Measurements from ENCODE around the gene AHCYL1.

AHCYL1 gene

GRCh38 chr1:110032327-110032726, 47.8 kb downstream of the AHCYL1 start:
- DNase-seq: no peak
- Histone ChIP-seq H3K27me3 (no peaks in the 10 kb centered on the region), H3K36me3 (peaks cover 3% of the 10 kb centered on the region), H3K4me3 (ENCODE audit: low read depth, low read length) (no peak overlapping the region), H3K9me3 (no peaks in the 10 kb centered on the region), H3K4me1 (peaks cover 7% of the 10 kb centered on the region)
- no peak for TF ChIP-seq CTCF (IDR thresholded peaks at IDR 0.05; ENCODE audit: low read depth, low read length)

DNA sequence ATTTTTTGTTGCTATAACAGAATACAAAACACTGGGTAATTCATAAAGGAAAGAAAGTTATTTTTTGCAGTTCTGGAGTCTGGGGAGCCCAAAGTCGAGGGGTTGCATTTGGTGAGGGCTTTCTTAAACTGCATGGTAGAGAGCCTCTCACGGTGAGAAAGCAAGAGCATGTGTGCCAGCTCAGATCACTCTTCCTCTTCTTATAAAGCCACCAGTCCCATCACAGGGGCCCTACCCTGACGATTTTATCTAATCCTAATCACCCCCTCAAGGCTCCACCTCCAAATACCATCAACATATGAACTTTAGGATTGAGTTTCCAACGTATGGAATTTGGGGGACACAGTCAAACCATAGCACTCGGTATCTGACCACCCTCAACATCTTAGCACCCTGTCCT, 48.9 kb downstream of the AHCYL1 start:
- H3K9me3 ChIP-seq: no peaks in the 10 kb centered on the region
- H3K27me3 ChIP-seq: no peaks in the 10 kb centered on the region
- no peak for DNase-seq
- no peak for TF ChIP-seq CTCF (IDR thresholded peaks at IDR 0.05; ENCODE audit: low read depth, low read length)
- peaks cover 9% of the 10 kb centered on the region for H3K36me3 ChIP-seq
- H3K4me1 ChIP-seq: peaks cover 7% of the 10 kb centered on the region
- no peak overlapping the region for H3K4me3 ChIP-seq (ENCODE audit: low read depth, low read length)

- no peak for TF ChIP-seq CTCF (IDR thresholded peaks at IDR 0.05; ENCODE audit: low read depth, low read length)
- peak overlapping the region; percentile 80 for H3K4me3 ChIP-seq (ENCODE audit: low read depth, low read length)
- peaks cover 7% of the 10 kb centered on the region for H3K4me1 ChIP-seq
- H3K9me3 ChIP-seq: no peaks in the 10 kb centered on the region
- H3K27me3 ChIP-seq: no peaks in the 10 kb centered on the region
- no peak for DNase-seq
- H3K36me3 ChIP-seq: peaks cover 16% of the 10 kb centered on the region
These were observed 49.5 kb downstream of the AHCYL1 start for GRCh38 chr1:110034040-110034450.

DNA sequence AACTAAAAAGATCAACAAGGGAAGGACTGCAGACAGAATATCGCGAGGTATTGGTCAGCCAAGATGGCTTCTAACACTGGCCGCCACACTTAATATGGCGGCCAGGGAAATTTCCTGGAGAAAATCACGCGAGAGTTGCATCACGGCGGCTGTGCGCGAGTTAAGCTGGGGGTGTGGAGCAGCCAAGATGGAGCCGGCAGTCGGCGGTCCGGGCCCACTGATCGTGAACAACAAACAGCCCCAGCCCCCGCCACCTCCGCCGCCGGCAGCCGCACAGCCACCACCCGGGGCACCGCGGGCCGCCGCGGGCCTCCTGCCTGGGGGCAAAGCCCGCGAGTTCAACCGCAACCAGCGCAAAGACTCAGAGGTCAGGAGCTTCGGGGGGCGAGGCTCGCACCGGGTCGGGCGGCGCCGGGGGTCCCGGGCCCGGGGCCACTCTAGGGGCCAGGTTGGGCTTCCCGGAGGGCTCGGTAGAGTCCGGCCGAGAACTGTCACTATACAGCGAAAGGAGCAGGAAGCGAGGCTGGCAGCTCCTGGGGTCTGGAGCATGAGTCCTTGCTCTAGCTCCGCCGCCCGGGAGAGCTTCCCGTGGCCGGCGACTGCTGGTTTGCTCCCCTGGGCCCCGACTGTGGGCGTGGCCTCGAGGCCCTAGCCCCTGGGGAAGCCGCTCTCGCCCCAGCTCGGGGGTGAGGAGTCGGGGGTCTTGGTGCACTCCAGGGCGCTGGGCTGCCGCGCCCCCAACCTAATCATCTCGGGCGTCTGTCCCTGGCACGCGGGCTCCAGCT, 50.1 kb downstream of the AHCYL1 start, which contains the start of gene STRIP1:
Gene STRIP1 (plus strand): TSS at position 174 of the 785 bp plus-strand sequence. CDS start 14 bp downstream, at position 188.
- peak within 1 kb of the TSS; percentile 80 for H3K4me3 ChIP-seq (ENCODE audit: low read depth, low read length)
- H3K27me3 ChIP-seq: no peaks in the 10 kb centered on the region
- peak; percentile 92 for DNase-seq
- no peaks in the 10 kb centered on the region for H3K9me3 ChIP-seq
- peaks cover 7% of the 10 kb centered on the region for H3K4me1 ChIP-seq
- H3K36me3 ChIP-seq: peaks cover 22% of the 10 kb centered on the region
- TF ChIP-seq CTCF (IDR thresholded peaks at IDR 0.05; ENCODE audit: low read depth, low read length): no peak

DNA sequence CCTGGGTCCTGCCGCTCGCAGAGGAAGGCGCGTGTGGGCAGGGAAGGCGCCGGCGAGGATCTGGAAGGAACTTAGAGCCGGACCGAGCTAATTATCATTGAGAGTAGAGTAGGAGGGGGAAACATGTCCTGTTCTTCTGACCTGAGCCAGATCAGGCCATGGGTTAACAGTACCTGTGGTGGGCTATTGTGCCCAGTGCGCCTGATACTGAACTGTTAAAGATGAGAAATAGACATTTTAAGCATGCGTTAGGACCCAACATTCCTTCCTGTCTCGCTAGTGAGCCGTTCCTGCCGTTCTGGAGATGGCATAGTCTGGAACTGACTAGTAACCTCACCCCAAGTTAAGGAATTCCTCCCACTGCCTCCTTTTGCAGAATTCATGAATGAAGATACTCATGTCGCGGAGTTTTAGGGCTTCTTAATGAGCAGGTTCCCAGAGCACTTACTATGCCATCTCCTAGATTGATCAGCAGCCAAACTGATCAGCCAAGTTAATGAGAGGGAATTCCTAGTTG, 50.7 kb downstream of the AHCYL1 start:
- no peak for TF ChIP-seq CTCF (IDR thresholded peaks at IDR 0.05; ENCODE audit: low read depth, low read length)

DNA sequence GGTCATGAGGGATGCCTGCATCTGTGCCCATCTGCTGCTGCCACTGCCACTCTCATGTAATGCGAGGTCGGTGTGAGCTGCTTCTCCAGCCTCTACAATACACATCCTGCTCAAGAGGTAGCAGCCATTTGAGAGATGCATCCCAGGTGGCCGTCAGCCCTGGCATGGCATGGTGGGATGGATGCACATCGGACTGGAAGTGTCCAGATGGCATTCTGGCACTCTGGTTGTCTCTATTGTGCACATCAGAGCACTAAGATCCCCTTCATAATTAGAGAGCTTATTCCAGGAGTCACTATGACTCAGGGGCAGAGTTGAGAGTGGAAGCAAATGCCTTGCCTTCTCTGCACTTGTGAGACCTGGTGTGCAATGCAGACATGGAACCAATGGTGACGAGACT, 53.7 kb downstream of the AHCYL1 start:
- H3K36me3 ChIP-seq: peaks cover 56% of the 10 kb centered on the region
- H3K27me3 ChIP-seq: no peaks in the 10 kb centered on the region
- DNase-seq: no peak
- H3K4me3 ChIP-seq (ENCODE audit: low read depth, low read length): no peak overlapping the region
- H3K9me3 ChIP-seq: no peaks in the 10 kb centered on the region
- no peak for TF ChIP-seq CTCF (IDR thresholded peaks at IDR 0.05; ENCODE audit: low read depth, low read length)
- peaks cover 7% of the 10 kb centered on the region for H3K4me1 ChIP-seq

More for the DNA sequence above, 50.7 kb downstream of the AHCYL1 start:
- Histone ChIP-seq H3K4me1 (peaks cover 7% of the 10 kb centered on the region), H3K4me3 (ENCODE audit: low read depth, low read length) (peak overlapping the region; percentile 80), H3K36me3 (peaks cover 27% of the 10 kb centered on the region), H3K27me3 (no peaks in the 10 kb centered on the region), H3K9me3 (no peaks in the 10 kb centered on the region)
- DNase-seq: no peak

All from BE2C (cell line).